C4-2B (cell line): Measurements from ENCODE around the gene TSSC4.

Experiments
- CTCF ChIP-seq: fragments of 450-650 bp; conservative IDR thresholded peaks from 2 replicates; pipeline ENCODE4 v1.5.1; 2017; ENCODE audit warnings: mild to moderate bottlenecking
- ZFX ChIP-seq: fragments of 450-650 bp; IDR thresholded peaks from 2 replicates; pipeline ENCODE4 v1.6.1; 2017

GRCh38 chr11:2406878-2407410, 6.4 kb downstream of the TSSC4 start:
- TF ChIP-seq CTCF, result no peak
- TF ChIP-seq ZFX, result no peak
